Measurements from ENCODE around the gene ZCCHC8. TPM values are rescaled to one million over a fixed set of nuclear protein-coding genes. Genes with fewer than 3 reads are reported as not detected.
"Not testable (repeated sequence)": the region's sequence is repeated elsewhere in the genome, so short reads cannot be mapped to it uniquely, and the experiment has no call there.

The ZCCHC8 gene
- total RNA-seq, 1 experiment from 2014 or later, result 24.7 TPM

- in situ Hi-C loops (cut with HindIII; ENCODE audit: low sequenced_read_pairs); DNase-seq (ENCODE audit: low spot score): not testable (repeated sequence)
These were observed 52.9 kb downstream of the ZCCHC8 start for GRCh38 chr12:122447825-122448224.

- in situ Hi-C loops (cut with HindIII; ENCODE audit: low sequenced_read_pairs); DNase-seq (ENCODE audit: low spot score): not testable (repeated sequence)
These were observed 54.3 kb downstream of the ZCCHC8 start for GRCh38 chr12:122446390-122446789.

- in situ Hi-C loops (cut with HindIII; ENCODE audit: low sequenced_read_pairs); DNase-seq (ENCODE audit: low spot score): not testable (repeated sequence)
These were observed 56.7 kb downstream of the ZCCHC8 start for GRCh38 chr12:122444071-122444470.

GRCh38 chr12:122438822-122439221 lies 61.9 kb downstream of the ZCCHC8 start:
- in situ Hi-C loops (cut with HindIII; ENCODE audit: low sequenced_read_pairs), result not testable (repeated sequence)
- peak; percentile 46 for DNase-seq (ENCODE audit: low spot score)

GRCh38 chr12:122437656-122438121 lies 63.0 kb downstream of the ZCCHC8 start:
- in situ Hi-C loops (cut with HindIII; ENCODE audit: low sequenced_read_pairs), result no loop called here
- peak; percentile 97 for DNase-seq (ENCODE audit: low spot score)

GRCh38 chr12:122435186-122435585 lies 65.5 kb downstream of the ZCCHC8 start:
- DNase-seq (ENCODE audit: low spot score), result no peak
- in situ Hi-C loops (cut with HindIII; ENCODE audit: low sequenced_read_pairs), result no loop called here

- in situ Hi-C loops (cut with HindIII; ENCODE audit: low sequenced_read_pairs); DNase-seq (ENCODE audit: low spot score): not testable (repeated sequence)
These were observed 71.7 kb downstream of the ZCCHC8 start for GRCh38 chr12:122429043-122429442.

GRCh38 chr12:122427403-122427802 lies 73.3 kb downstream of the ZCCHC8 start:
- no peak for DNase-seq (ENCODE audit: low spot score)
- in situ Hi-C loops (cut with HindIII; ENCODE audit: low sequenced_read_pairs), result no loop called here

- in situ Hi-C loops (cut with HindIII; ENCODE audit: low sequenced_read_pairs), result no loop called here
- DNase-seq (ENCODE audit: low spot score), result peak; percentile 67
These were observed 77.2 kb downstream of the ZCCHC8 start for GRCh38 chr12:122423258-122424165.

GRCh38 chr12:122422730-122423257 lies 77.9 kb downstream of the ZCCHC8 start:
- peak; percentile 52 for DNase-seq (ENCODE audit: low spot score)
- in situ Hi-C loops (cut with HindIII; ENCODE audit: low sequenced_read_pairs), result no loop called here

- DNase-seq (ENCODE audit: low spot score), result peak; percentile 68
These were observed 78.7 kb downstream of the ZCCHC8 start, which contains the start of gene CLIP1 for GRCh38 chr12:122421821-122422729. TSS of gene CLIP1 (minus strand) at chr12:122422669. CDS start at chr12:122380452, 42,217 bp downstream.

More at GRCh38 chr12:122421821-122422729, 78.7 kb downstream of the ZCCHC8 start, which contains the start of gene CLIP1:
- in situ Hi-C loops (cut with HindIII; ENCODE audit: low sequenced_read_pairs), result no loop called here

Other genes starting within 250 kb of the ZCCHC8 start
- 37.1 and 65.0 TPM in 2 replicates for gene VPS33A, start 234.4 kb downstream of the ZCCHC8 start, total RNA-seq (2014; rRNA removed; shearing (Covaris generic))
- gene CLIP1, start 78.3 kb downstream of the ZCCHC8 start, total RNA-seq (2014; rRNA removed; shearing (Covaris generic)), result 19.7 and 21.6 TPM in 2 replicates
- gene RSRC2, start 26.0 kb upstream of the ZCCHC8 start, total RNA-seq (2014; rRNA removed; shearing (Covaris generic)), result 30.9 and 62.7 TPM in 2 replicates
- 43.0 and 54.2 TPM in 2 replicates for gene KNTC1, start 26.3 kb upstream of the ZCCHC8 start, total RNA-seq (2014; rRNA removed; shearing (Covaris generic))
- not detected in 2 replicates for gene HCAR2, start 202.4 kb upstream of the ZCCHC8 start, total RNA-seq (2014; rRNA removed; shearing (Covaris generic))
- gene HCAR3, start 215.9 kb upstream of the ZCCHC8 start, total RNA-seq (2014; rRNA removed; shearing (Covaris generic)), result not detected in 2 replicates
- gene HCAR1, start 229.9 kb upstream of the ZCCHC8 start, total RNA-seq (2014; rRNA removed; shearing (Covaris generic)), result not detected in 2 replicates

Measured in G401 (cell line).